Fibroblast of villous mesenchyme (primary cell): ENCODE measurements around the gene PCDH19. TPM values are rescaled to one million over a fixed set of nuclear protein-coding genes. Genes with fewer than 3 reads are reported as not detected.
A peak's percentile ranks its signal among the peaks of the same experiment; 100 is the strongest.

Experiments used
- DNase-seq: peaks from one replicate; pipeline ENCODE4 v3.0.0-alpha.2; 2010; ENCODE audit warnings: low read depth
- H3K4me3 ChIP-seq: 2 replicates; pipeline ENCODE4 v1.5.1; 2011; ENCODE audit warnings: low read depth, mild to moderate bottlenecking, low read length
- total RNA-seq: library from RNA; depleted of rRNA; stranded (reverse); fragments of >200 nt; gene quantifications from 2 replicates; pipeline ENCODE4 v1.2.3, GENCODE V29; 2012
- TF ChIP-seq, protein P1 (sequence below): IDR thresholded peaks from 2 replicates; pipeline ENCODE4 v1.5.1; 2012; ENCODE audit warnings: low read depth, mild to moderate bottlenecking, low read length; ENCODE audit not compliant: insufficient read depth

The PCDH19 gene
- total RNA-seq, 1 donor = 0.86 TPM

DNA sequence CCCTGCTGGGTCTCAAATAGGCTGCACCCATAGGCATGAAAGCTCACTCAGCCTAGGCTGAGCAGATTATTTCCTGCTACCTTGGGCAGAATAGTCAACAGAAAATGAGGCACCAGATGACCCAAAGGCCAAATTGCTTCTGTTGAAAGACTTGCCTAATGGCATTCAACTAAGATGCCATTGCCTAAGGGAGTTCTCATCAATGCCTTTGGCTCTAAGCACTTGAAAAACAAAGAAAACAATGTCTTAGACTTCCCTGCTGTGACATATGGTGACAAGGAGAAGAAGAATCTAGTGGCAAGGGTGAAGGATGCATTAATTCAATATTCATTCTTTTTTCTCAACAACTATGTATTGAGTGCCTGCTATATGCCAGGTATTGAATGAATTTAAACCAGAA is 25.7 kb upstream of the PCDH19 start:
- TF ChIP-seq, protein P1, sequence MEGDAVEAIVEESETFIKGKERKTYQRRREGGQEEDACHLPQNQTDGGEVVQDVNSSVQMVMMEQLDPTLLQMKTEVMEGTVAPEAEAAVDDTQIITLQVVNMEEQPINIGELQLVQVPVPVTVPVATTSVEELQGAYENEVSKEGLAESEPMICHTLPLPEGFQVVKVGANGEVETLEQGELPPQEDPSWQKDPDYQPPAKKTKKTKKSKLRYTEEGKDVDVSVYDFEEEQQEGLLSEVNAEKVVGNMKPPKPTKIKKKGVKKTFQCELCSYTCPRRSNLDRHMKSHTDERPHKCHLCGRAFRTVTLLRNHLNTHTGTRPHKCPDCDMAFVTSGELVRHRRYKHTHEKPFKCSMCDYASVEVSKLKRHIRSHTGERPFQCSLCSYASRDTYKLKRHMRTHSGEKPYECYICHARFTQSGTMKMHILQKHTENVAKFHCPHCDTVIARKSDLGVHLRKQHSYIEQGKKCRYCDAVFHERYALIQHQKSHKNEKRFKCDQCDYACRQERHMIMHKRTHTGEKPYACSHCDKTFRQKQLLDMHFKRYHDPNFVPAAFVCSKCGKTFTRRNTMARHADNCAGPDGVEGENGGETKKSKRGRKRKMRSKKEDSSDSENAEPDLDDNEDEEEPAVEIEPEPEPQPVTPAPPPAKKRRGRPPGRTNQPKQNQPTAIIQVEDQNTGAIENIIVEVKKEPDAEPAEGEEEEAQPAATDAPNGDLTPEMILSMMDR = no peak
- H3K4me3 ChIP-seq = no peak overlapping the region
- DNase-seq = no peak

DNA sequence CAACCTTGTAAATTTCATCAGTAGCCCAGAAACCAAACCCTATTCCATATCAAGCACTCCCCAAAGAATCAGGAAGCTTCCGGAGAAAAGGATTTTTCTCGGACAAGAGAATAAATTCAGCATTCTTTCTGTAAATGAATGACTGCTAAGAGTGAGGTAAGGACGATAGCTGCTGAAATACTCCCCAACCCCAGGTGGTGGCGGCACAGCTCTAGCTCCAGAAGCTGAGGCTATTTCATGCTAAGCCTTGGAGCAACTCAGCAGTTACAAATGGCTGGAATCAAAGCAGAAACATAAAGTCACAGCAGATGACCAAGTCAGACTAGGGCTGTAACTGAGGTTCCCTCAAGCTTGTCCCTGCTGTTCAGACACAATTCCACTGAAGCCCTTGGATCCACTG is 13.9 kb upstream of the PCDH19 start:
- no peak for DNase-seq
- TF ChIP-seq, protein P1 = no peak
- H3K4me3 ChIP-seq = no peak overlapping the region

GRCh38 chrX:100418556-100418955 is 8.5 kb upstream of the PCDH19 start:
- TF ChIP-seq, protein P1 = no peak
- no peak for DNase-seq
- no peak overlapping the region for H3K4me3 ChIP-seq

GRCh38 chrX:100417681-100418080 is 7.6 kb upstream of the PCDH19 start:
- TF ChIP-seq, protein P1 = no peak
- no peak overlapping the region for H3K4me3 ChIP-seq
- peak; percentile 31 for DNase-seq

DNA sequence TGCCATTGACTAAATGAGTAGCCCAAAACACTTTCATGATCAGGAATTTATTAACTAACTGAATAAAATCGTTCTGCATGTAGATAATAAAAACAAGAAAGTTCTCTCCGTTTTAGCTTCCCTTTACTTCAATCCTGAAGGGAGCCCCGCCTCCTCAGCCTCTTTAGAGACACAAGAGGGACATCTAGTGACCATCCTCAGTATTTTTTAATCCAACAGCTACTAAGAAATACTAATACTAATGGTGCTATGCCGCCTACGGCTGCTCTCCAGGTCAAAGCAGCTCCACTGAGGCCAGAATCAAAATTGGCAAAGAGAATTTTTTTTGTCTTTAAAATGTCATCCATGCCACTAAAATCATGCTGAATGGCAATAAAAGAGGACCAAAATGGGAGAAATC is 3.2 kb upstream of the PCDH19 start:
- TF ChIP-seq, protein P1 = peak; percentile 53
- peak; percentile 57 for DNase-seq
- H3K4me3 ChIP-seq = no peak overlapping the region

GRCh38 chrX:100411802-100412715 is 2.0 kb upstream of the PCDH19 start:
- DNase-seq = no peak
- H3K4me3 ChIP-seq = no peak overlapping the region
- TF ChIP-seq, protein P1 = no peak
